ENCODE data around the gene TRIM9. TPM values are rescaled to one million over a fixed set of nuclear protein-coding genes. Genes with fewer than 3 reads are reported as not detected.

The TRIM9 gene
- total RNA-seq, 1 donor from 2014 or later: 1.0 TPM

- H3K4me3 ChIP-seq (ENCODE audit: low read length in 3 of 3): no peak overlapping the region
- peaks cover 0 to 9% (median 8%) of the 10 kb centered on the region in 3 donors for H3K4me1 ChIP-seq (ENCODE audit: control insufficient read depth in 3 of 3, insufficient read depth in 3 of 3, low read length in 3 of 3)
- H3K36me3 ChIP-seq (ENCODE audit: control insufficient read depth in 3 of 3, insufficient read depth in 3 of 3, low read length in 3 of 3): no peaks in the 10 kb centered on the region
- H3K27me3 ChIP-seq (ENCODE audit: control insufficient read depth in 3 of 3, insufficient read depth in 3 of 3, low read length in 3 of 3): no peaks in the 10 kb centered on the region
- no peak overlapping the region for H3K9ac ChIP-seq (ENCODE audit: low read depth in 1 of 3, low read length in 3 of 3)
- H3K27ac ChIP-seq (ENCODE audit: low read depth, low read length): no peak overlapping the region
- H3K9me3 ChIP-seq (ENCODE audit: control insufficient read depth in 3 of 3, low read length in 3 of 3): no peaks in the 10 kb centered on the region
Measured at GRCh38 chr14:51014086-51014485, 80.8 kb downstream of the TRIM9 start.

DNA sequence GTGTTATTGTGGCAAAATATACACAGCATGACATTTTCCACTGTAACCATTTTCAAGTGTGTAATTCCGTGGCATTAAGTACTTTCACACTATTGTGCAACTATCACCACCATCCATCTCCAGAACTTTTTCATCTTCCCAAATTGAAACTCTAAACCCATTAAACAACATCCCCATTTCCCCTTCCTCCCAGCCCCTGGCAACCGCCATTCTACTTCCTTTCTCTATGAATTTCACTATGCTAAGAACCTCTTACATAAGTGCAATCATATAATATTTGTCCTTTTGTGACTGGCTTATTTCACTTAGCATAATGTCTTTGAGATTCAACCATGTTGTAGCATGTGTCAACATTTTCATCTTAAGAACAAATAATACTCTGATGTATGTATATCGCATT is 82.8 kb downstream of the TRIM9 start:
- H3K9me3 ChIP-seq (ENCODE audit: control insufficient read depth in 3 of 3, low read length in 3 of 3): no peaks in the 10 kb centered on the region

GRCh38 chr14:51008446-51008845 is 86.5 kb downstream of the TRIM9 start:
- H3K4me1 ChIP-seq (ENCODE audit: control insufficient read depth in 3 of 3, insufficient read depth in 3 of 3, low read length in 3 of 3): peaks cover 17 to 44% (median 30%) of the 10 kb centered on the region in 3 donors
- no peaks in the 10 kb centered on the region for H3K9me3 ChIP-seq (ENCODE audit: control insufficient read depth in 3 of 3, low read length in 3 of 3)
- H3K27ac ChIP-seq (ENCODE audit: low read depth, low read length): no peak overlapping the region
- no peaks in the 10 kb centered on the region for H3K27me3 ChIP-seq (ENCODE audit: control insufficient read depth in 3 of 3, insufficient read depth in 3 of 3, low read length in 3 of 3)
- no peaks in the 10 kb centered on the region for H3K36me3 ChIP-seq (ENCODE audit: control insufficient read depth in 3 of 3, insufficient read depth in 3 of 3, low read length in 3 of 3)
- no peak overlapping the region for H3K9ac ChIP-seq (ENCODE audit: low read depth in 1 of 3, low read length in 3 of 3)
- no peak overlapping the region for H3K4me3 ChIP-seq (ENCODE audit: low read length in 3 of 3)

More for the DNA sequence above, 82.8 kb downstream of the TRIM9 start:
- H3K4me1 ChIP-seq (ENCODE audit: control insufficient read depth in 3 of 3, insufficient read depth in 3 of 3, low read length in 3 of 3): peaks cover under 1 to 21% (median 18%) of the 10 kb centered on the region in 3 donors
- H3K27ac ChIP-seq (ENCODE audit: low read depth, low read length): no peak overlapping the region
- no peak overlapping the region for H3K4me3 ChIP-seq (ENCODE audit: low read length in 3 of 3)
- no peaks in the 10 kb centered on the region for H3K27me3 ChIP-seq (ENCODE audit: control insufficient read depth in 3 of 3, insufficient read depth in 3 of 3, low read length in 3 of 3)
- H3K36me3 ChIP-seq (ENCODE audit: control insufficient read depth in 3 of 3, insufficient read depth in 3 of 3, low read length in 3 of 3): no peaks in the 10 kb centered on the region
- no peak overlapping the region for H3K9ac ChIP-seq (ENCODE audit: low read depth in 1 of 3, low read length in 3 of 3)

GRCh38 chr14:51006781-51007211 is 88.1 kb downstream of the TRIM9 start:
- Histone ChIP-seq H3K9ac (ENCODE audit: low read depth in 1 of 3, low read length in 3 of 3) (peak overlapping the region in 1 of 3 donors; percentile 17), H3K27ac (ENCODE audit: low read depth, low read length) (peak overlapping the region; percentile 76), H3K9me3 (ENCODE audit: control insufficient read depth in 3 of 3, low read length in 3 of 3) (no peaks in the 10 kb centered on the region), H3K27me3 (ENCODE audit: control insufficient read depth in 3 of 3, insufficient read depth in 3 of 3, low read length in 3 of 3) (no peaks in the 10 kb centered on the region), H3K4me3 (ENCODE audit: low read length in 3 of 3) (no peak overlapping the region), H3K36me3 (ENCODE audit: control insufficient read depth in 3 of 3, insufficient read depth in 3 of 3, low read length in 3 of 3) (no peaks in the 10 kb centered on the region), H3K4me1 (ENCODE audit: control insufficient read depth in 3 of 3, insufficient read depth in 3 of 3, low read length in 3 of 3) (peaks cover 17 to 44% (median 37%) of the 10 kb centered on the region in 3 donors)

DNA sequence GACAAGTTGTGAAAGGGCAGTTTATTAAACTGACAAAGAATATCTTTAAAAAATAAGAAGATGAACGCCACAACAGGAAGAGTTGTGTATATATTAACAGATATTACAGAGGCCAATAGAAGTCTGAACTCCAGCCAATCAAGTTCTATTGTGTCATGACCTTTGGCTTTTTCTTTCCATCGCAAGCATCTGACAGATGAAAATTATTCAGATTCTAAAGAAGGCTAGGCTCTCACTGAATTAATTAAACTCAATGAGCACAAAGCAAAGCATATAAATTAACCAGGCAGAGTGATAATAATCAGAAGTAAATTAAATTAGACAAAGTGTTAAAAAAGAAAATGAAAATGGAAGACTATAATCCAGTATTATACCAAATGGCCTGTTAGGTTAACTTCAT is 88.6 kb downstream of the TRIM9 start:
- Histone ChIP-seq H3K27ac (ENCODE audit: low read depth, low read length) (peak overlapping the region; percentile 76), H3K9ac (ENCODE audit: low read depth in 1 of 3, low read length in 3 of 3) (peak overlapping the region in 1 of 3 donors; percentile 17), H3K27me3 (ENCODE audit: control insufficient read depth in 3 of 3, insufficient read depth in 3 of 3, low read length in 3 of 3) (no peaks in the 10 kb centered on the region), H3K36me3 (ENCODE audit: control insufficient read depth in 3 of 3, insufficient read depth in 3 of 3, low read length in 3 of 3) (no peaks in the 10 kb centered on the region), H3K9me3 (ENCODE audit: control insufficient read depth in 3 of 3, low read length in 3 of 3) (no peaks in the 10 kb centered on the region), H3K4me1 (ENCODE audit: control insufficient read depth in 3 of 3, insufficient read depth in 3 of 3, low read length in 3 of 3) (peaks cover 17 to 44% (median 37%) of the 10 kb centered on the region in 3 donors), H3K4me3 (ENCODE audit: low read length in 3 of 3) (no peak overlapping the region)

DNA sequence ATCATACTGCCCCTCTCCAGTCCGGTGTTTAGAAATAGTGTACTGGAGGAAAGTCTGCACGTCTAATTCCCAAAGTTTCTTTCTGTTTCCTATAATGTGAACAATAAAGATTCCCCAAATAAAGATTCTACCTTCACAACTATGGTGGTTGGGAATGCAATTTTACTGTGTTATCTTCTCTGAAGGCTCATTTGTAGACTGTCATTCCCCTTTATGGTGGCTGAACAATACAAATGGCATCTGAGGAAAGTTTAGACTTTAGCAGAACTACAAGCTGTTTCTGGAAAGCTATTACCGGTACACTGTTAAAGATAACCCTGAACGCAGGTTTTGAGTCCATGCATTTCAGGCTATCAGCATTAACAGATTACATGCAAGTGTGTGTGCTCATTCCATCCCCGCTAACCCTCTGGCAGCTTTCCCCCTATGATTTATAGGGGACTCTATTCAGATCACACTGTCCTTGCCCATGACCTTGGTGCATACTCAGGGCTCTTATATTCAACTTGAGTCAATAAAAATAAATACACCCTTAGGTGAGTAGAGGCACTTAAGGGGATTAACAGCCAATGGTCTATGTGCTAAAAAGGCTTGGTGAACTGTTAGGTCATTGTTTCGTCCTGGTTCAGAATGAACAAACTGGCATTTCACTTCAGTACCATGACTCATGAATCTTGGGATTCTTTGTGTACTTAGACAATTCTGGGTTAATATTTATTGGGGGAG is 89.9 kb downstream of the TRIM9 start:
- H3K27ac ChIP-seq (ENCODE audit: low read depth, low read length): peak overlapping the region; percentile 76
- H3K4me1 ChIP-seq (ENCODE audit: control insufficient read depth in 3 of 3, insufficient read depth in 3 of 3, low read length in 3 of 3): peaks cover 17 to 44% (median 37%) of the 10 kb centered on the region in 3 donors
- H3K36me3 ChIP-seq (ENCODE audit: control insufficient read depth in 3 of 3, insufficient read depth in 3 of 3, low read length in 3 of 3): no peaks in the 10 kb centered on the region
- H3K27me3 ChIP-seq (ENCODE audit: control insufficient read depth in 3 of 3, insufficient read depth in 3 of 3, low read length in 3 of 3): no peaks in the 10 kb centered on the region
- H3K9me3 ChIP-seq (ENCODE audit: control insufficient read depth in 3 of 3, low read length in 3 of 3): no peaks in the 10 kb centered on the region
- peak overlapping the region in 2 of 3 donors; percentile 4 to 51 for H3K9ac ChIP-seq (ENCODE audit: low read depth in 1 of 3, low read length in 3 of 3)
- peak overlapping the region in 1 of 3 donors; percentile 38 for H3K4me3 ChIP-seq (ENCODE audit: low read length in 3 of 3)

DNA sequence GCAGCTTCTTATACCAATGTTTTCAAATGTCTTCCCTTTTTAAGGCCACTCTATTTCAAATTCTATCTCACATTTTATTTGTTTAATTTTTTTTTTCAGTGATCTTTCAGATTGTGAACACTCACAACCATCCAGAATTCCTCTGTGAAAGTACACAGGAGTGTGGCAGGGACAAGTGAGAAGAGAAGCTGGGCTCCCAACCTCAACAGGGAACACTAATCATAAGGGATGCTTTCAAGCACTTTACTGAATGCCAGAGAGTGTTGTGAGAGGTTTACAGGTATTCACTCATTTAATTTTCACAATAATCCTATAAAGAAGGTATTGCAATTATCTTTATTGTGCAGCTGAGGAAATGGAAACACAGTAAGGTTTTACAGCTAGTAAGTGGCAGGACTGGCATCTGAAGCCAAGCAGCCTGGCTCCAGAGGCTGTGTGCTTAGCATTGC is 90.5 kb downstream of the TRIM9 start:
- H3K4me3 ChIP-seq (ENCODE audit: low read length in 3 of 3): peak overlapping the region in 1 of 3 donors; percentile 38

DNA sequence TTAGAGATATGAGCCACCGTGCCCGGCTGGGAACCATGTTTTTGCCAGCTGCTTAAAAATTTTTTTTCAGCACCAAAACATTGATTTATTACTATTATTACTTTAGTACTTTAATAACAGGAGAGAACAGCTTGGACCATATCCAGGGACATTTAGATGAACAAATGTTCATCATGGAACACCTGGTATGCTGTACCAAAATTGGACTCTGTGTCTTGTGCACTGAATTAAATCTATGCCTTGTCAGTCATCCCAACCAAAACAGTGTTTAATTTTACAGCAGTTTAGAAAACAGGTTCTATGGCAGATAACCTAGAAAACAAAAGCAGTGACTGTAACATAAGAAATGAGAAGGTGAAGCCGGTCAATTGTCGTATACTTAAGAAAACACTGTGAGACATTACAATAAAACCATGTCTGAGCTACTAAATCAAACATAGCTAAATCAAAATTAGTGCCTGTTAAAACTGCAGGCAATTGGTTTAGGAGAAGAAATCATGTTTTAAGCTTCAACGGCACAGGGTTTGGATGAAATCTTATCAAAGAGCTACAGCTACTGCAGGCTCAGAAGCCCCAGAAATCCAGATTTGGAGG is 92.4 kb downstream of the TRIM9 start:
- no peak overlapping the region for H3K27ac ChIP-seq (ENCODE audit: low read depth, low read length)
- H3K4me1 ChIP-seq (ENCODE audit: control insufficient read depth in 3 of 3, insufficient read depth in 3 of 3, low read length in 3 of 3): peaks cover 17 to 31% (median 30%) of the 10 kb centered on the region in 3 donors
- H3K27me3 ChIP-seq (ENCODE audit: control insufficient read depth in 3 of 3, insufficient read depth in 3 of 3, low read length in 3 of 3): no peaks in the 10 kb centered on the region
- H3K4me3 ChIP-seq (ENCODE audit: low read length in 3 of 3): no peak overlapping the region
- H3K9me3 ChIP-seq (ENCODE audit: control insufficient read depth in 3 of 3, low read length in 3 of 3): no peaks in the 10 kb centered on the region
- H3K36me3 ChIP-seq (ENCODE audit: control insufficient read depth in 3 of 3, insufficient read depth in 3 of 3, low read length in 3 of 3): no peaks in the 10 kb centered on the region
- no peak overlapping the region for H3K9ac ChIP-seq (ENCODE audit: low read depth in 1 of 3, low read length in 3 of 3)

More for the DNA sequence above, 90.5 kb downstream of the TRIM9 start:
- H3K9ac ChIP-seq (ENCODE audit: low read depth in 1 of 3, low read length in 3 of 3): peak overlapping the region in 1 of 3 donors; percentile 4
- no peaks in the 10 kb centered on the region for H3K27me3 ChIP-seq (ENCODE audit: control insufficient read depth in 3 of 3, insufficient read depth in 3 of 3, low read length in 3 of 3)
- no peaks in the 10 kb centered on the region for H3K9me3 ChIP-seq (ENCODE audit: control insufficient read depth in 3 of 3, low read length in 3 of 3)
- peak overlapping the region; percentile 76 for H3K27ac ChIP-seq (ENCODE audit: low read depth, low read length)
- peaks cover 17 to 44% (median 37%) of the 10 kb centered on the region in 3 donors for H3K4me1 ChIP-seq (ENCODE audit: control insufficient read depth in 3 of 3, insufficient read depth in 3 of 3, low read length in 3 of 3)
- no peaks in the 10 kb centered on the region for H3K36me3 ChIP-seq (ENCODE audit: control insufficient read depth in 3 of 3, insufficient read depth in 3 of 3, low read length in 3 of 3)

- H3K4me3 ChIP-seq (ENCODE audit: low read length in 3 of 3): no peak overlapping the region
- no peaks in the 10 kb centered on the region for H3K27me3 ChIP-seq (ENCODE audit: control insufficient read depth in 3 of 3, insufficient read depth in 3 of 3, low read length in 3 of 3)
Measured at GRCh38 chr14:51000566-51000965, 94.3 kb downstream of the TRIM9 start.

GRCh38 chr14:50999726-51000125 is 95.2 kb downstream of the TRIM9 start:
- Histone ChIP-seq H3K4me3 (ENCODE audit: low read length in 3 of 3) (no peak overlapping the region), H3K36me3 (ENCODE audit: control insufficient read depth in 3 of 3, insufficient read depth in 3 of 3, low read length in 3 of 3) (no peaks in the 10 kb centered on the region), H3K27ac (ENCODE audit: low read depth, low read length) (peak overlapping the region; percentile 5), H3K27me3 (ENCODE audit: control insufficient read depth in 3 of 3, insufficient read depth in 3 of 3, low read length in 3 of 3) (no peaks in the 10 kb centered on the region), H3K9me3 (ENCODE audit: control insufficient read depth in 3 of 3, low read length in 3 of 3) (no peaks in the 10 kb centered on the region), H3K9ac (ENCODE audit: low read depth in 1 of 3, low read length in 3 of 3) (no peak overlapping the region), H3K4me1 (ENCODE audit: control insufficient read depth in 3 of 3, insufficient read depth in 3 of 3, low read length in 3 of 3) (peaks cover 3 to 15% (median 7%) of the 10 kb centered on the region in 3 donors)

More at GRCh38 chr14:51000566-51000965, 94.3 kb downstream of the TRIM9 start:
- no peak overlapping the region for H3K9ac ChIP-seq (ENCODE audit: low read depth in 1 of 3, low read length in 3 of 3)
- H3K4me1 ChIP-seq (ENCODE audit: control insufficient read depth in 3 of 3, insufficient read depth in 3 of 3, low read length in 3 of 3): peaks cover 8 to 21% (median 12%) of the 10 kb centered on the region in 3 donors
- no peaks in the 10 kb centered on the region for H3K36me3 ChIP-seq (ENCODE audit: control insufficient read depth in 3 of 3, insufficient read depth in 3 of 3, low read length in 3 of 3)
- no peak overlapping the region for H3K27ac ChIP-seq (ENCODE audit: low read depth, low read length)
- no peaks in the 10 kb centered on the region for H3K9me3 ChIP-seq (ENCODE audit: control insufficient read depth in 3 of 3, low read length in 3 of 3)
